IPS DF 6.9 (cell line): ENCODE data around the gene SLC22A8.
"Not testable (repeated sequence)": the region's sequence is repeated elsewhere in the genome, so short reads cannot be mapped to it uniquely, and the experiment has no call there.

Experiments
- DNase-seq: peaks from one replicate; pipeline ENCODE4 v3.0.0-alpha.2; 2013; ENCODE audit warnings: low read depth, low spot score
- H3K27ac ChIP-seq: one replicate; pipeline ENCODE4 v1.5.1; 2013; ENCODE audit warnings: low read length, control low read depth
- H3K27me3 ChIP-seq: 2 replicates; pipeline ENCODE4 v1.6.1; 2013; ENCODE audit warnings: mild to moderate bottlenecking, low read length; ENCODE audit not compliant: control insufficient read depth, insufficient read depth
- H3K36me3 ChIP-seq: 2 replicates; pipeline ENCODE4 v1.6.1; 2013; ENCODE audit warnings: low read length; ENCODE audit not compliant: control insufficient read depth, insufficient read depth
- H3K4me1 ChIP-seq: 2 replicates; pipeline ENCODE4 v1.6.1; 2013; ENCODE audit warnings: low read length; ENCODE audit not compliant: control insufficient read depth, insufficient read depth
- H3K4me3 ChIP-seq: 2 replicates; pipeline ENCODE4 v1.5.1; 2013; ENCODE audit warnings: mild to moderate bottlenecking, low read length
- H3K9me3 ChIP-seq: 2 replicates; pipeline ENCODE4 v1.6.1; 2013; ENCODE audit warnings: low read length, inconsistent platforms; ENCODE audit not compliant: control insufficient read depth, insufficient read depth
- WGBS: extraction: QIAGEN DNeasy Blood & Tissue Kit; methylation state at CpG from one replicate; pipeline ENCODE4 v1.1.7; 2013; ENCODE audit warnings: mixed read lengths, missing lambda C conversion rate; ENCODE audit not compliant: insufficient read length, insufficient coverage; 5-methylcytosine and 5-hydroxymethylcytosine counted together

Gene SLC22A8

DNA sequence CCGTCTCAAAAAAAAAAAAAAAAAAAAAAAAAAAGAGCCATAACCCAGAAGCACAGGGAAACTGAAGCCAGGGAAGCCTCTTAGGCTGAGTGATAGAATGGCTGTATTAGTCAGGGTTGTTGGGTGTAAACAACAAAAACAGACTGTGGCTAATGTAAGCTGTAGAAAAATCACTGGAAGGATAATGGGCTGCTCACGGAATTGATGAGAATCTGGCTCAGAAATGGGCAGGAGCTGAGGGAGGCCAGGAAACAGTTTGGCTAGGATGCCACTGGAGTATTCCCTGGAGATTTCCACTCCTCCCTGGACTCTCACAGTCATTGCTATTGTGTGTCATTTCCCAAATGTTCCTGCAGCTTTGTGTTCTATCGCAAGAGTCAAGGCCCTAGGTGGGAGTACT lies 53.2 kb downstream of the SLC22A8 start:
- no peak overlapping the region for H3K27ac ChIP-seq
- H3K9me3 ChIP-seq = no peaks in the 10 kb centered on the region
- H3K36me3 ChIP-seq = no peaks in the 10 kb centered on the region
- H3K27me3 ChIP-seq = no peaks in the 10 kb centered on the region
- no CpG with 5 or more reads among the region's 3 CpGs for WGBS
- no peak for DNase-seq
- H3K4me3 ChIP-seq = no peak overlapping the region
- H3K4me1 ChIP-seq = no peaks in the 10 kb centered on the region

DNA sequence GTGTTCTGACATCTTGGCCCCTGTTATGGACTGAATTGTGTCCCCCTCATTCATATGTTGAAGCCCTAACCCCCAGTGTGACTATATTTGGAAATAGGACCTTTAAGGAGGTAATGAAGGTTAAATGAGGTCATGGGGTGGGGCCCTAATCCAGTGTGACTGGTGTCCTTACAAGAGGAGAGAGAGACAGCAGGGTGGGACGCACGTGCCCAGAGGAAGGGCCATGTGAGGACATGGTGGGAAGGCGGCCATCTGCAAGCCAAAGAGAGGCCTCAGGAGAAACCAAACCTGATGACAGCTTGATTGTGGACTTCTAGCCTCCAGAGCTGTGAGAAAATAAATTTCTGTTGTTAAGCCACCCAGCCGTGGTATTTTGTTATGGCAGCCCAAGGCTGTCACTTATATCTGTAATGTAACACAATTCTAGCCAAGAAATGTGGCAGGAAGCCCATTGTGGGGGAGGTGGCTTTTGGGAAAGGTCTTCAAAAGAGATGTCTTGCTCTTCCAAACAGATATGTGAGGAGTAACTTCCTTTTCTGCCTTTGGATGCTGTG lies 54.5 kb downstream of the SLC22A8 start:
- DNase-seq = no peak
- WGBS = no CpG with 5 or more reads among the region's 4 CpGs
- Histone ChIP-seq H3K4me3 (no peak overlapping the region), H3K4me1 (no peaks in the 10 kb centered on the region), H3K9me3 (no peaks in the 10 kb centered on the region), H3K27ac (no peak overlapping the region), H3K36me3 (no peaks in the 10 kb centered on the region), H3K27me3 (no peaks in the 10 kb centered on the region)

DNA sequence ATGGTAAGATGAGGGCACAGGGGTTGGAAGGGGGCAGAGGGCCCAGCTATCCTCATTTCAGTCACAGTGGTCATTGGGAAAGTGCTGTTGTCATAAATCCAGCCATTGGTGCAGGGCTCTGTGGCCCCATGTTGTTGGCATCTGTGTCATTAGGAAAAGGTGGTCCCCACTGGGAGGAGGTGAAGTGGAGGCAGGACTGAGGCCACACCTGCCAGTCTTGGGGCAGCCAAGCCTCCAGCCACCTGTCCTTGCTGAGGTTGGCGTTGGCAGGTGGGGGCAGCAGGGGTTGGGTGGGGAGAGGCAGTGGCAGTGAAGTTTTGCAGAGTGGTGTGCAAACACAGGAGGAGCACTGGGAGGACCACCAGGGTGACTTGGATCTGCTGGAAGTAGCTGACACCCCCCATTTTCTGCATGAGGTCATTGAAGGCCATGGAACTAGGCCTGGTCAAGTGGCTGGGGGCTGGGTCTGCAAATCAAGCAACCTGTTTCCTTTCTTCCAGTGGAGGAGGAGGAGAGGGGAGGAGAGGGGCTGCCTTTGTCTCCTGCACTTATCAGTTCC lies 56.1 kb downstream of the SLC22A8 start:
- Histone ChIP-seq H3K27me3 (no peaks in the 10 kb centered on the region), H3K9me3 (no peaks in the 10 kb centered on the region), H3K4me1 (no peaks in the 10 kb centered on the region), H3K36me3 (no peaks in the 10 kb centered on the region), H3K4me3 (no peak overlapping the region), H3K27ac (no peak overlapping the region)
- no CpG with 5 or more reads among the region's 1 CpG for WGBS
- no peak for DNase-seq

DNA sequence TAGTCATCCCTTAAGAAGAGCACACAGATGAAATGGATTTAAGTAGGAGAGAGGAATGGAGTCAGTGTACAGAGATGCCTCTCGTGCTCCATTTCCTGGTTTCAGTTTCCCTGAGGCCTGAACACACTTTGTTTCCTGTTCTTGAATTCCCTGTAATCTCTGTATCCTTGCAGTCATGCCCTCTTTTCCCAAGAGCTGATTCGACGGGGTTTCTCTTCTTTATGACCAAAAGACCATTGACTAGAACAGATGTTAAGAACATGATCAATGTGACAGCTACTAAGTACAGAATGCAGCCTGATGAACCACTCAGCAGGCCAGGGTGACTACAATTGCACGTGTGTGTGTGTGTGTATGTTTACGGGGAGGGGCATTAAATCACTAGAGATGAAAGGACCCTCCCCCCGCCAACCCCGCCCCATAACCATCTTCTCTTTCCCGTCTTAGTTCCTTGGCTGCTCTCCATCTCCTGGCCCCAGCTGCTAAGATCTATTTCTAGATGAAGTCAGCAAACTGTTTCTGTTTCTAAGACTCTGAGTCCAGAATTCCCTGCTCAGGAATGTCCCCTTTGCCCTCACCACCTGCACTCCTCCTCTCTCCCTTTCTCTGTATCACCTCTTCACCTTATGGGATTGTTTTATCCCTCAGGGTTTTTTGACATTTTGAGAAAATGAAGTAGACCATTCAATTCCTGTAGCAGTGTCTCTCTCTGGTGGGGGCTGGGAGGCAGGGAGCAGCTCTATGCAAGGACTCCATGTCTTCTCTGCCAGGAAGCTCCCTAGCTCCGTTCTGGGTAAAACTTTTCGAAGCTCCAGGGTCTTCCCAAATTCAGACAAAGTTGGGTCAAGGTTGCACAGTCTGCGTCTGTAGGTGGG lies 56.9 kb downstream of the SLC22A8 start:
- Histone ChIP-seq H3K36me3 (no peaks in the 10 kb centered on the region), H3K4me1 (no peaks in the 10 kb centered on the region), H3K9me3 (no peaks in the 10 kb centered on the region), H3K4me3 (no peak overlapping the region), H3K27me3 (no peaks in the 10 kb centered on the region), H3K27ac (no peak overlapping the region)
- DNase-seq = no peak
- no CpG with 5 or more reads among the region's 11 CpGs for whole genome bisulfite sequencing

DNA sequence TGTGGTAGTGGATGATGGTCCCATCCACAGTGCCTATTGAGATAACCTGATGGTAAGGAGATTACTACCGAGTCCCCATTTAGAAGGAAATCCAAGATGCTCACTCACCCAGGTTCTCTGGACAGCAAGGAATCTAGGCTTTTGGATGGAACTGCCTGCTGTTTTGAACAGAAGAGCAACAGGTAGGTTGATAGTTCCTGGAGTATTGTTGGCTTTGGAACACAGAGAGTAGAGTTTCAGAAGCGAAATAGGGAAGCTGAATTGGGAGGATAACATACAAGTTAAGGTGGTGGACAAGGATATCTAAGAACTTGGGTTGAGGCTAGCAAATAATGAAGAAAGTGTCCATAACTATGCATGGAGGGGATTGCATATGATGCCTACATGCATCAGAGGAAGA lies 58.5 kb downstream of the SLC22A8 start:
- Histone ChIP-seq H3K27ac (no peak overlapping the region), H3K27me3 (no peaks in the 10 kb centered on the region), H3K4me3 (no peak overlapping the region), H3K36me3 (no peaks in the 10 kb centered on the region), H3K4me1 (no peaks in the 10 kb centered on the region), H3K9me3 (no peaks in the 10 kb centered on the region)
- WGBS = no CpG with 5 or more reads among the region's 2 CpGs
- DNase-seq = no peak

DNA sequence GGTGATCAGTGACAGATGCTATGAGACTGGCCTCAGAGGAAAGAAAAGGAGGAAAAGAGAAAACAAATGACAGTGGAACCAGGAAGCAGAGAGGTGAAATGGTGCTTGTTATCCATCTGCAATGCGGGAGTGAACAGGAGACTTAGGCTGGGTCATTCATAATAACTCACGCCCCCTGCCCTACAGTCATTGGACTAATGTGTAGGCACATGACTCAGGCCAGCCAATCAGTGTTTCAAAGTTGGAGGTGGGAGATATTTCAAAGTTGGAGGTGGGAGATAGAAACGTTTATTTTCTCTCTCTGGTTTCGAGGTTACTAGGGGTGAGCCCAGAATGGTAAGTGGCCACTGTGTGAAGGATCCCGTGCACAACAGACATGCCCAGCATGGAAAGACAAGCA lies 61.2 kb downstream of the SLC22A8 start:
- WGBS = no CpG with 5 or more reads among the region's 5 CpGs
- no peak overlapping the region for H3K4me3 ChIP-seq
- DNase-seq = no peak
- no peaks in the 10 kb centered on the region for H3K9me3 ChIP-seq
- H3K4me1 ChIP-seq = no peaks in the 10 kb centered on the region
- no peaks in the 10 kb centered on the region for H3K36me3 ChIP-seq
- H3K27me3 ChIP-seq = no peaks in the 10 kb centered on the region
- no peak overlapping the region for H3K27ac ChIP-seq

DNA sequence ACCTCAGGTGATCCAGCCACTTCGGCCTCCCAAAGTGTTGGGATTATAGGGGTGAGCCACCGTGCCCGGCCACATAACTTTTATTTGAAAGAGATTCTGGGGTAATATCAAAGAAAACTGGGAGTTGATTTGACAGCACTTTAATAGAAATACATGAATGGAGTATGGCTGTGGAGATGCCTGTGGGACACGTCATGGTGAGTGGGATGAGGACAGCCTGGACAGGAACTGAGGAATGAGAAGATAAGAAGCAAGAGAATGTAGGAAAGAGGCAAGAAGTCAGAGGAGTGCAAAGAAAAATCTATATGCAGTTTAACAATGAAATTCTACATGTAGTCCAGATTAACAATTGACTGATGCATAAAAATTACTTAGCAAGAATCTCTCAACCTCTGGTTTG lies 61.8 kb downstream of the SLC22A8 start:
- H3K36me3 ChIP-seq = no peaks in the 10 kb centered on the region
- H3K4me3 ChIP-seq = no peak overlapping the region
- no peaks in the 10 kb centered on the region for H3K9me3 ChIP-seq
- no peak for DNase-seq
- H3K27ac ChIP-seq = no peak overlapping the region
- no peaks in the 10 kb centered on the region for H3K27me3 ChIP-seq
- no CpG with 5 or more reads among the region's 4 CpGs for WGBS
- H3K4me1 ChIP-seq = no peaks in the 10 kb centered on the region

DNA sequence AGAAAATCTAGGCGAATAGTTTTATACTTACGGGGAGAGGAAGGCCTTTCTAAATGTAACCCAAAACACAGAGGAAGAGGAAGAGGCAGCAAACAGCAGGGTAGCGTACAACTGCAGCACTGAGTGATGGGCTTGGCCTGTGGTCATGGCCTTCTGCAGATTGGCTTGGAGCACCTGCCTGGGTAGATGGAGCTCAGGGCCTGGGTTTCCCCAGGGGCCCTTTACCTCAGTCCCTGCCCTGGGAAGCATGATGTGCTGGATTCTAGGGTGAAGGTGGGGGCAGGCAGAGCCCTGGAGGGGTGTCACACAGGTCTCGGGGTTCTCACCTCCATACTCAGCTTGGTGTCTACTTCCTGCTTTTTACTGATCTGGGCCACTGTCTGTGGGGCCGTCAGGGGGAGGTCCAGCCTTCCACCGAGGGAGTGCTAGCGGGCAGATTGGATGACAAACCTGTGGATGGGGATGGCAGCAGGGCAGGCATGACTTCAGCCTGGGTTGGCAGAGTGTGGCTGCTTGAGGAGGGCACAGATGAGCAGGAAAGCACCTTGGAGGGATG lies 66.8 kb downstream of the SLC22A8 start:
- H3K9me3 ChIP-seq = no peaks in the 10 kb centered on the region
- no peaks in the 10 kb centered on the region for H3K27me3 ChIP-seq
- no peak overlapping the region for H3K4me3 ChIP-seq
- H3K36me3 ChIP-seq = no peaks in the 10 kb centered on the region
- no CpG with 5 or more reads among the region's 7 CpGs for WGBS
- H3K27ac ChIP-seq = no peak overlapping the region
- DNase-seq = no peak
- no peaks in the 10 kb centered on the region for H3K4me1 ChIP-seq

DNA sequence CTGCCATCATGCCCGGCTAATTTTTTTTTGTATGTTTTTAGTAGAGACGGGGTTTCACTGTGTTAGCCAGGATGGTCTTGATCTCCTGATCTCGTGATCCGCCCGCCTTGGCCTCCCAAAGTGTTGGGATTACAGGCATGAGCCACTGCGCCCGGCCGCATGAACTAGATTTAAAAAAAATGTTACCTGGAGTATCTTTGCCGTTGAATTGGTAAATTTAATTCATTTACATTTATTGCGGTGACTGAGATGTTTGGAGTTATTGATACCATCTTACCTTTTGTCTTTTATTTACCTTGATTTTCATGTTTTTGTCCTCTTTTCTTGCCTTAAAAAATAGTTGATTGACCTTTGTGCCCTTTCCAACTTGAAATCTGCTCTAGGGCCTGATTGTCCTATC lies 70.1 kb downstream of the SLC22A8 start:
- not testable (repeated sequence) for H3K4me3 ChIP-seq, H3K36me3 ChIP-seq, H3K27ac ChIP-seq, H3K9me3 ChIP-seq, H3K4me1 ChIP-seq, H3K27me3 ChIP-seq, DNase-seq
- no CpG with 5 or more reads among the region's 10 CpGs for WGBS
